GM12801 (cell line): Measurements from ENCODE around the gene FUT7.

Experiments
- TF ChIP-seq, protein P1 (sequence below): IDR thresholded peaks from one replicate; pipeline ENCODE4 v1.5.1; 2011; ENCODE audit warnings: control low read depth; ENCODE audit not compliant: insufficient read length; ENCODE audit errors: extremely low read depth

The FUT7 gene

DNA sequence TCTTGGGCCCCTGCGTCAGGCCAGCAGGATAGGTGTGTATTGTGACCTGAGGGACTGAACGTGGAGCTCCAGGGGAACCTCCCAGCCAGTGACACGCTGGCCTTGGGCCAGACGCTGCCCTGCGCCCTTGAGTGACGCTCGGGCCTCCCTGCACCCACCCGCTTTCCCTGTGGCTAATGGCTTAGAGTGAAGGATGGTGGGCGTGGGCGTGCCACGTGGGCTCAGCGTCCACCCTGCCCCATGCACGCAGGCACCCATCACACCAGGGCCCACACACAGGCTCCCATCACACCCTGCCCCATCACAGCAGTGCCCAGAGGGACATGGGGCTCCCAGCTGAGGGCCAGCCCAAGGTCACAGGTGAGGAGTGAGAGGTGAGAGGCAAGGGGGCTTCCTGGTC lies 5.1 kb upstream of the FUT7 start:
- TF ChIP-seq, protein P1, sequence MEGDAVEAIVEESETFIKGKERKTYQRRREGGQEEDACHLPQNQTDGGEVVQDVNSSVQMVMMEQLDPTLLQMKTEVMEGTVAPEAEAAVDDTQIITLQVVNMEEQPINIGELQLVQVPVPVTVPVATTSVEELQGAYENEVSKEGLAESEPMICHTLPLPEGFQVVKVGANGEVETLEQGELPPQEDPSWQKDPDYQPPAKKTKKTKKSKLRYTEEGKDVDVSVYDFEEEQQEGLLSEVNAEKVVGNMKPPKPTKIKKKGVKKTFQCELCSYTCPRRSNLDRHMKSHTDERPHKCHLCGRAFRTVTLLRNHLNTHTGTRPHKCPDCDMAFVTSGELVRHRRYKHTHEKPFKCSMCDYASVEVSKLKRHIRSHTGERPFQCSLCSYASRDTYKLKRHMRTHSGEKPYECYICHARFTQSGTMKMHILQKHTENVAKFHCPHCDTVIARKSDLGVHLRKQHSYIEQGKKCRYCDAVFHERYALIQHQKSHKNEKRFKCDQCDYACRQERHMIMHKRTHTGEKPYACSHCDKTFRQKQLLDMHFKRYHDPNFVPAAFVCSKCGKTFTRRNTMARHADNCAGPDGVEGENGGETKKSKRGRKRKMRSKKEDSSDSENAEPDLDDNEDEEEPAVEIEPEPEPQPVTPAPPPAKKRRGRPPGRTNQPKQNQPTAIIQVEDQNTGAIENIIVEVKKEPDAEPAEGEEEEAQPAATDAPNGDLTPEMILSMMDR: no peak

DNA sequence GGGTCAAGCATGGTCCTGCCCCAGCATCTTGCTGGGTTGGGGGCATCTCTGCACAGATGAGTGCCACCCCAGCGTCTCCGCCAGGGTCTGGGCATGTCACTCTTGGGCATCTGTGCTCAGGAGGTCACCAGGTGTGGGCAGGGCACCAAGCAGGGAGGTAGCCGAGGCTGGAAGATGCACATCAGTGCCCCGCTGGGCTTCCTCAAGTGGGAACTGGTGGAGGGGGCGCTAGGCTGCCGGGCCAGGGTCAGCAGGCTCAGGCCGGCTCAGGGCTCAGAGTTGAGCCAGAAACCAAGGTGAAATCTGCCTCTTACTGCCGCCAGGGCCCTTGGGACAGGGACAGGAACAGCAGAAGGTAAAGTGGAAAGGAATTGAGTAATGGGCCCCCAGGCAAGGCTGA lies 4.0 kb upstream of the FUT7 start:
- TF ChIP-seq, protein P1: no peak

DNA sequence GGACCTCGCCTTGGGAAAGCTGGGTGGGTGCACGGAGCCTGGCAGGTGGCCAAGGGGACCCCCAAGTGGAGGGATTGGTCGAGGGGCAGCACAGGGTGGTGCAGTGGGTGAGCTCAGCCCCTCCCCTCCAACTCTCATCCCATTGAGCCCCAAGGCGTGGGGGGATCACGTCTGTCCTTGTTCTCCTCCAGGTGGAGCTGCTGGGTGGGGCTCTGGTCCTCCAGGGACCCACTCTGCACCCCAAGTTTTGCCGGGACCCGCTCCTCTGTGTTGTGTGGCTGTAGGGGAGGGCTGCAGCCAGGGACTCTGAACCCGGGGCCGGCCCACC lies 3.6 kb upstream of the FUT7 start:
- TF ChIP-seq, protein P1: no peak

DNA sequence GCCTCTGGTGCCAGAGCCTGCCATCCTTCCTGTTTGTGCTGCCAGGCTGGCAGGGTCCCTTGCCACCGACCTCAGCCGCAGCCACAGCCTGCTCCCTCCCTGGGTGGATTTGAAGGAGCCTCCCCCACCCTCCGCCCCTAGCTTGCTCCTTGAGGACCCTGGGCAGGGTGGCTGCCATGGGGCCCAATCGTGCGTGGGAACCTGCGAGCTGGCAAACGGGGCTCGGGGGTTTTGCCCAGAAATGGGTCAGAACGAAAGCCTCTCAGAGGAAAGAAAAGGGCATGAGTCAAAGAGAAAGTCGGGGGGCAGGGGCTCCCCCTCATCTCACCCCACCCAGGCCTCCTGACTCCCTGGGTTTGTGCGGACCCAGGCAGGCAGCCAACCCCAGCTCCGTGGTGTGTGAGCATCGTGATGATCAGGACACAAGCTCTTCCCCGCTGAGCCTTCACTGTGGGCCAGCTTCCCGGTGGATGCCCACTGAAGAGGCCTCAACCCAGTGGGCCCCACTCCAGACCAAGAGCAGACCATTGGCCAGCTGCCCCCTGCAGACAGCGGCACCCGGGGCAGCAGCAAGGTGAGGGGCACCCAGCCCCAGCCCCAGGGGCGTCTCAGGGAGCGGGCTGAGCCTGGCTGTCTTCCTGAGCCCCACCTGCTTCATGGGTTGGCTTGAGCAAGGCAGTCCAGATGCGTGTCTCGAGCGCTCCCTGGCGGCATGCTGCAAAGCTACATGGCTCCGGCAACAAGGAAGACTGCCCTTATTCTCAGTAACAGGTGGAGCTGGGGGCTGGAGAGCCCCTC lies 3.0 kb upstream of the FUT7 start:
- TF ChIP-seq, protein P1: peak; percentile 88

DNA sequence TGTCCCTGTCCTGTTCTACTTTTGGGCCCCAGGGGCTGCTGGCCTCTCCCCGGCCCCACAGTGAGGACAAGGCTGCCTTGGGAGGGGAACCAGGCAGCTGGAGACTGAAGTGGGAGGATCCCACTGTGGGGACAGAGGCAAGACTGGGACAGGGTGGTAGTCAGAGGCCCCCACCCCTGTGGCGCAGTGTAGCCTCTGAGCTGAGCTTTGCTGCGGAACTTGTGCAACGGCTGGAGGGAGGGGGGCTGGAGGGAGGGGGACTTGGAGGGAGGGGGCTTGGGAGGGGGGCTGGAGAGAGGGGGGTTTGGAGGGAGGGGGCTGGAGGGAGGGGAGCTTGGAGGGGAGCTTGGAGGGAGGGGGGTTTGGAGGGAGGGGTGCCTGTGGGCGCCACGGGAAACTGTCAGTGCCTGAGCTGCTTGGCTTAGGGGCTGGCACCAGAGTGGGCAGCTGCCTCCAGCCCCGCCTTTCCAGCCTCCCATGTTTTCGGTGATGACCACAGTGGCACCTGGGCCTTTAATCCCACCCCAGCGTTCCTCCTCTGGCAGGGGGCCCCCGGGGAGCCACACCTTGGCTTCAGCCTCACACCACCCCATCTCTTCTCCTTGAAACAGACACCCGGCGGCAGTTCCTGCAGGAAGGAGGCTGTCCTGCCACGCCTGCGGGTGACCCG lies 2.3 kb upstream of the FUT7 start:
- TF ChIP-seq, protein P1: no peak

DNA sequence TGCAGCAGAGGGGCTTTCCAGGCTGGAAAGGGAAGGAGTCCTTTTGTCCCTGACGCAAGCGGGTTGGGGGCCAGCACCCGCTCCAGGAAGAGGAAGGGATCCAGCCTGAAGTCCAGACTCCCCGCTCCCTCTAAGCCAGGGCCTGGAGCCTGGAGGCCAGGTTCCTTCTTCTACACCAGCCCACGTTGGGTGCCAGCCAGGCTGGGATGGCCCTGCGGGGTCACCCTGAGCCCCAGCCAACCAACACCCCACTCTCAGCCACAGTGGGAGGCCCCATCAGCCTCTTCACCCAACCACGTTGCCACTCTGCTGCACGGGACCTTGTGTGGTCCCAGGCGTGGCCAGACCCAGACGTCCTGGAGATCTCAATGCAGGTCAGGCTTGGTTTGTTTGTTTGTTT lies 970 bp upstream of the FUT7 start:
- TF ChIP-seq, protein P1: no peak

DNA sequence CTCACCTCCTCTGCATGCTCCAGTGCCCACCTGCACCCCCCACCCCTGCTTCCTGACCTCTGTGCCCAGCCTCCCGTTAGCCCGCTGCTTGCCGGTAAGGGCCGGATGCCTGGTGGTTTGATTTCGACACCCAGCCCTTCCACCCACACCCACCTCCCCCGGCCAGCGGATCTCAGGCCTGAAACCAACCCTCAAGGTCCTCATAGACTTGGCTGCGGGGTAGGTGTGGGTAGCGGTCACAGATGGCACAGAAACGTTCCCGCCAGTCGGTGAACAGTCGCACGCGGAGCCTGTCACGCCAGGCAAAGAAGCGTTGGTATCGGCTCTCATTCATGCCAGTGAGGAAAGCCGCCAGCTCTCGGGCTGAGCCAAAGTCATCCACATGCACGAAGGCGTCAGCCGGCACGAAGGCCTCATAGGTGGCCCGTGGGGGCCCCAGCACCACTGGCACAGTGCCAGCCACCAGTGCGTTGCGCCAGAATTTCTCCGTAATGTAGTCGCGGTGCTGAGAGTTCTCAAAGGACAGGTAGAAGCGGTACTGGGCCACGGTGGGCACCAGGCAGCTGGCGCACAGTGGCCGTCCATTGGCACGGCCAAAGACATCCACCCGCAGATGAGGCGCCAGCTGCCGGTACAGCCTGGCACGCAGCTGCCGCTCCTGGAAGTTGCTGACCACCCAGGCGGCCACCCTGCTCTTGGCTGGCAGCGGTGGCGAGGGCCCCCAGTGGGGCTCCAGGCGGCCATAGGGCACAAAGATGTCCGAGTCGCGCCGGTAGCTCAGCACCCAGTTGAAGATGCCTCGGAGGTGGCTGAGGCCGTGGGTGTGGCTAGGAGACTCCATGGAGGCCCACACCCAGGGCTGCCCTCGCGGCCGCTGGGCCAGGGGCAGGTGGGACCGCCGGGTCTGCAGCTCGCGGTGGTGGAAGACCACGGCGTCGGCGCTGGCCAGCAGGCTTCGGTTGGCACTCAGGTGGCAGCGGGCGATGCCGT lies 1.1 kb downstream of the FUT7 start:
- TF ChIP-seq, protein P1: no peak
